Measurements from ENCODE around the gene MCM10.
"Not testable (repeated sequence)": the region's sequence is repeated elsewhere in the genome, so short reads cannot be mapped to it uniquely, and the experiment has no call there.

The MCM10 gene

GRCh38 chr10:13160934-13161856, at the start of gene MCM10:
Gene MCM10, plus strand, starts transcription at chr10:13161558. Its CDS starts 2,645 bp downstream, at chr10:13164203.
- in situ Hi-C loops (cut with MboI; ENCODE audit: low sequenced_read_pairs), result no loop called here

GRCh38 chr10:13113544-13113943, 47.8 kb upstream of the MCM10 start:
- in situ Hi-C loops (cut with MboI; ENCODE audit: low sequenced_read_pairs), result no loop called here

GRCh38 chr10:13115832-13116803, 45.2 kb upstream of the MCM10 start:
- in situ Hi-C loops (cut with MboI; ENCODE audit: low sequenced_read_pairs), result no loop called here

- in situ Hi-C loops (cut with MboI; ENCODE audit: low sequenced_read_pairs), result no loop called here
Observed at GRCh38 chr10:13117841-13118783, 43.2 kb upstream of the MCM10 start.

GRCh38 chr10:13118784-13119410, 42.5 kb upstream of the MCM10 start:
- in situ Hi-C loops (cut with MboI; ENCODE audit: low sequenced_read_pairs), result no loop called here

- in situ Hi-C loops (cut with MboI; ENCODE audit: low sequenced_read_pairs), result no loop called here
Observed at GRCh38 chr10:13120786-13121499, 40.4 kb upstream of the MCM10 start.

GRCh38 chr10:13121500-13121854, 39.9 kb upstream of the MCM10 start:
- in situ Hi-C loops (cut with MboI; ENCODE audit: low sequenced_read_pairs), result no loop called here

- in situ Hi-C loops (cut with MboI; ENCODE audit: low sequenced_read_pairs), result no loop called here
Observed at GRCh38 chr10:13136651-13137050, 24.7 kb upstream of the MCM10 start.

GRCh38 chr10:13139150-13139549, 22.2 kb upstream of the MCM10 start:
- in situ Hi-C loops (cut with MboI; ENCODE audit: low sequenced_read_pairs), result no loop called here

- in situ Hi-C loops (cut with MboI; ENCODE audit: low sequenced_read_pairs), result no loop called here
Observed at GRCh38 chr10:13139676-13140075, 21.7 kb upstream of the MCM10 start.

GRCh38 chr10:13140627-13141190, 20.6 kb upstream of the MCM10 start:
- in situ Hi-C loops (cut with MboI; ENCODE audit: low sequenced_read_pairs), result no loop called here

- in situ Hi-C loops (cut with MboI; ENCODE audit: low sequenced_read_pairs), result no loop called here
Observed at GRCh38 chr10:13143766-13144165, 17.6 kb upstream of the MCM10 start.

- in situ Hi-C loops (cut with MboI; ENCODE audit: low sequenced_read_pairs), result no loop called here
Observed at GRCh38 chr10:13144814-13145213, 16.5 kb upstream of the MCM10 start.

- in situ Hi-C loops (cut with MboI; ENCODE audit: low sequenced_read_pairs), result no loop called here
Observed at GRCh38 chr10:13146379-13146778, 15.0 kb upstream of the MCM10 start.

GRCh38 chr10:13147161-13147560, 14.2 kb upstream of the MCM10 start:
- in situ Hi-C loops (cut with MboI; ENCODE audit: low sequenced_read_pairs), result no loop called here

- in situ Hi-C loops (cut with MboI; ENCODE audit: low sequenced_read_pairs), result no loop called here
Observed at GRCh38 chr10:13152296-13152695, 9.1 kb upstream of the MCM10 start.

- in situ Hi-C loops (cut with MboI; ENCODE audit: low sequenced_read_pairs), result not testable (repeated sequence)
Observed at GRCh38 chr10:13155860-13156259, 5.5 kb upstream of the MCM10 start.

- in situ Hi-C loops (cut with MboI; ENCODE audit: low sequenced_read_pairs), result no loop called here
Observed at GRCh38 chr10:13158401-13158800, 3.0 kb upstream of the MCM10 start.

- in situ Hi-C loops (cut with MboI; ENCODE audit: low sequenced_read_pairs), result no loop called here
Observed at GRCh38 chr10:13161857-13162271, 506 bp downstream of the MCM10 start.
